B cell (primary cell): ENCODE results near the gene CMTM1. TPM values are rescaled to one million over a fixed set of nuclear protein-coding genes. Genes with fewer than 3 reads are reported as not detected.

Experiments used
- ATAC-seq: fragments of 200-7000 bp; cut with Tn5 transposase; one replicate; pipeline ENCODE4 v1.10.0; 2021; ENCODE audit warnings: low read depth, mild to moderate bottlenecking, moderate number of reproducible peaks, moderate library complexity
- CTCF ChIA-PET: fragments of 350-600 bp; sonication (Branson Sonifier 250); formaldehyde crosslinking; loops from one replicate; lab custom pipeline; 2021; ENCODE audit warnings: antibody characterized with exemption, inconsistent platforms; lab: Charles Lee
- POLR2A ChIA-PET: fragments of 350-600 bp; sonication (Branson Sonifier 250); formaldehyde crosslinking; loops from one replicate; lab custom pipeline; 2021; ENCODE audit warnings: antibody characterized with exemption; lab: Charles Lee
- DNase-seq: peaks from one replicate; pipeline ENCODE4 v3.0.0; 2013
- H2AFZ ChIP-seq: 2 replicates; pipeline ENCODE4 v1.6.1; 2012; ENCODE audit warnings: mild to moderate bottlenecking, low read depth, low read length; ENCODE audit not compliant: insufficient read depth, poor library complexity, severe bottlenecking
- H3K27ac ChIP-seq, 2 donors: 1 replicate in 1 of 2; 2 replicates in 1 of 2; pipeline ENCODE4 v1.5.1; 2012 to 2013; ENCODE audit warnings: low read length in 2 of 2, mild to moderate bottlenecking in 2 of 2, moderate library complexity in 1 of 2
- H3K27me3 ChIP-seq, 4 experiments: fragments of 200-600 bp in 1 of 4; sonication (generic) in 1 of 4; replicated peaks in 1 of 4; 1 replicate in 2 of 4; 2 replicates in 2 of 4; pipeline versions ENCODE4 v1.6.1 to v1.7.0; 2013 to 2016; ENCODE audit warnings: low read length in 3 of 4, mild to moderate bottlenecking in 2 of 4, mixed read lengths in 1 of 4, moderate library complexity in 1 of 4; ENCODE audit not compliant: insufficient read depth in 4 of 4, control insufficient read depth in 3 of 4; ENCODE audit errors: control extremely low read depth in 1 of 4
- H3K36me3 ChIP-seq, 2 experiments: replicated peaks in 1 of 2; 1 replicate in 1 of 2; 2 replicates in 1 of 2; pipeline versions ENCODE4 v1.6.1 to v1.7.1; 2013; ENCODE audit warnings: low read length in 1 of 2; ENCODE audit not compliant: insufficient read depth in 2 of 2, control insufficient read depth in 1 of 2; ENCODE audit errors: control extremely low read depth in 1 of 2, extremely low read depth in 1 of 2
- H3K4me1 ChIP-seq, 2 donors: fragments of 200-600 bp in 1 of 2; sonication (generic) in 1 of 2; 1 replicate in 1 of 2; 2 replicates in 1 of 2; pipeline versions ENCODE4 v1.5.1 to v1.6.1; 2013 to 2017; ENCODE audit warnings: low read length in 2 of 2; ENCODE audit not compliant: control insufficient read depth in 2 of 2, insufficient read depth in 2 of 2
- H3K4me2 ChIP-seq: replicated peaks from 2 replicates; pipeline ENCODE3; 2012; ENCODE audit warnings: mild to moderate bottlenecking, low read depth, low read length; ENCODE audit not compliant: poor library complexity, severe bottlenecking
- H3K4me3 ChIP-seq, 5 experiments: fragments of 200-600 bp in 1 of 5; sonication (generic) in 1 of 5; 1 replicate in 3 of 5; 2 replicates in 2 of 5; pipeline versions ENCODE4 v1.5.1 to v1.7.0; 2011 to 2016; ENCODE audit warnings: low read length in 4 of 5, mild to moderate bottlenecking in 4 of 5, low read depth in 2 of 5, control low read depth in 1 of 5, moderate library complexity in 1 of 5; ENCODE audit not compliant: insufficient read depth in 1 of 5; ENCODE audit errors: control extremely low read depth in 1 of 5, extremely low read depth in 1 of 5
- H3K79me2 ChIP-seq: fragments of 200-600 bp; sonication (generic); one replicate; pipeline ENCODE4 v1.6.0; 2016; ENCODE audit warnings: low read length; ENCODE audit not compliant: control insufficient read depth, insufficient read depth
- H3K9ac ChIP-seq: fragments of 200-600 bp; sonication (generic); 2 replicates; pipeline ENCODE4 v1.6.1; 2017; ENCODE audit warnings: mild to moderate bottlenecking, low read length, moderate library complexity
- H3K9me3 ChIP-seq, 3 donors: one replicate each; pipeline versions ENCODE4 v1.6.1 to v1.7.1; 2013; ENCODE audit warnings: low read length in 2 of 3; ENCODE audit not compliant: control insufficient read depth in 2 of 3, insufficient read depth in 1 of 3; ENCODE audit errors: control extremely low read depth in 1 of 3
- H4K20me1 ChIP-seq: 2 replicates; pipeline ENCODE4 v1.6.0; 2012; ENCODE audit warnings: mild to moderate bottlenecking, low read length; ENCODE audit not compliant: insufficient read depth, control insufficient read depth, poor library complexity, severe bottlenecking
- H3K27ac Mint-ChIP-seq: one replicate; pipeline ENCODE4 v1.8.0; 2021; ENCODE audit warnings: mixed read lengths
- H3K27me3 Mint-ChIP-seq: one replicate; pipeline ENCODE4 v1.8.0; 2021; ENCODE audit warnings: mixed read lengths
- H3K4me1 Mint-ChIP-seq: one replicate; pipeline ENCODE4 v1.8.0; 2021; ENCODE audit warnings: mixed read lengths
- H3K4me3 Mint-ChIP-seq: one replicate; pipeline ENCODE4 v1.8.0; 2021; ENCODE audit warnings: mixed read lengths
- H3K9me3 Mint-ChIP-seq: one replicate; pipeline ENCODE4 v1.8.0; 2022; ENCODE audit warnings: mixed read lengths; ENCODE audit not compliant: insufficient read depth
- EZH2 ChIP-seq: IDR thresholded peaks from 2 replicates; pipeline ENCODE4 v1.6.1; 2012; ENCODE audit warnings: borderline replicate concordance, low read depth, mild to moderate bottlenecking, moderate library complexity, low read length; ENCODE audit not compliant: insufficient read depth, poor library complexity, severe bottlenecking
- WGBS: methylation state at CpG from one replicate; pipeline ENCODE4 v1.1.5; 2013; ENCODE audit warnings: missing lambda C conversion rate; ENCODE audit not compliant: insufficient coverage; 5-methylcytosine and 5-hydroxymethylcytosine counted together
- intact Hi-C: fragments of 100-400 bp; cut with micrococcal nuclease; formaldehyde crosslinking; loops from one replicate; pipeline ENCODE4 v1.10.0; 2022
- polyA plus RNA-seq: library from polyadenylated mRNA; depleted of rRNA; stranded (reverse); fragments of >200 nt; gene quantifications from 2 replicates; pipeline ENCODE4 v1.2.3, GENCODE V29; 2012
- total RNA-seq, 2 donors: library from RNA; stranded (reverse); fragments of 120-200 nt in 1 of 2; gene quantifications; 1 replicate in 1 of 2; 2 replicates in 1 of 2; pipeline versions ENCODE4 v1.2.3 to v1.2.4, GENCODE V29; 2013 to 2022
- TF ChIP-seq, protein P1 (sequence below): fragments of 200-600 bp; IDR thresholded peaks from one replicate; pipeline ENCODE4 v1.8.0; 2022; ENCODE audit warnings: antibody characterized with exemption, mild to moderate bottlenecking

Gene CMTM1
- total and polyA plus RNA-seq, 2 donors (not counting 1 experiment from before 2014, with no cell fraction given): 1.6 to 5.9 TPM

GRCh38 chr16:66554495-66554894, 11.7 kb upstream of the CMTM1 start:
- Mint-ChIP-seq H3K9me3 (no peaks in the 10 kb centered on the region), H3K4me3 (no peak overlapping the region), H3K4me1 (peaks cover 64% of the 10 kb centered on the region), H3K27me3 (no peaks in the 10 kb centered on the region), H3K27ac (no peak overlapping the region)
- H3K4me3 ChIP-seq: no peak overlapping the region
- POLR2A ChIA-PET: no interaction called here
- H3K36me3 ChIP-seq: peaks cover 3 to 20% of the 10 kb centered on the region in 2 experiments
- H3K79me2 ChIP-seq: peaks cover 48% of the 10 kb centered on the region
- H3K4me2 ChIP-seq: no peak overlapping the region
- 100% methylated on average over 5 of the region's 6 CpGs for WGBS
- ATAC-seq (no peak), DNase-seq (no peak)
- H3K9me3 ChIP-seq: no peaks in the 10 kb centered on the region
- H3K9ac ChIP-seq: no peak overlapping the region
- H3K27ac ChIP-seq: no peak overlapping the region
- peaks cover 33 to 41% of the 10 kb centered on the region in 2 donors for H3K4me1 ChIP-seq
- H2AFZ ChIP-seq: no peak overlapping the region
- intact Hi-C loops: no loop called here
- TF ChIP-seq, protein P1, sequence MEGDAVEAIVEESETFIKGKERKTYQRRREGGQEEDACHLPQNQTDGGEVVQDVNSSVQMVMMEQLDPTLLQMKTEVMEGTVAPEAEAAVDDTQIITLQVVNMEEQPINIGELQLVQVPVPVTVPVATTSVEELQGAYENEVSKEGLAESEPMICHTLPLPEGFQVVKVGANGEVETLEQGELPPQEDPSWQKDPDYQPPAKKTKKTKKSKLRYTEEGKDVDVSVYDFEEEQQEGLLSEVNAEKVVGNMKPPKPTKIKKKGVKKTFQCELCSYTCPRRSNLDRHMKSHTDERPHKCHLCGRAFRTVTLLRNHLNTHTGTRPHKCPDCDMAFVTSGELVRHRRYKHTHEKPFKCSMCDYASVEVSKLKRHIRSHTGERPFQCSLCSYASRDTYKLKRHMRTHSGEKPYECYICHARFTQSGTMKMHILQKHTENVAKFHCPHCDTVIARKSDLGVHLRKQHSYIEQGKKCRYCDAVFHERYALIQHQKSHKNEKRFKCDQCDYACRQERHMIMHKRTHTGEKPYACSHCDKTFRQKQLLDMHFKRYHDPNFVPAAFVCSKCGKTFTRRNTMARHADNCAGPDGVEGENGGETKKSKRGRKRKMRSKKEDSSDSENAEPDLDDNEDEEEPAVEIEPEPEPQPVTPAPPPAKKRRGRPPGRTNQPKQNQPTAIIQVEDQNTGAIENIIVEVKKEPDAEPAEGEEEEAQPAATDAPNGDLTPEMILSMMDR: no peak
- TF ChIP-seq EZH2: no peak
- CTCF ChIA-PET: interaction anchor here (1.1 to 2.4 kb wide), 4 partner anchors 29 to 53 kb away, joined by 3 to 8 read pairs (median 5); no protein-coding TSS in a partner anchor
- H3K27me3 ChIP-seq: no peaks in the 10 kb centered on the region
- H4K20me1 ChIP-seq: peaks cover 18% of the 10 kb centered on the region

DNA sequence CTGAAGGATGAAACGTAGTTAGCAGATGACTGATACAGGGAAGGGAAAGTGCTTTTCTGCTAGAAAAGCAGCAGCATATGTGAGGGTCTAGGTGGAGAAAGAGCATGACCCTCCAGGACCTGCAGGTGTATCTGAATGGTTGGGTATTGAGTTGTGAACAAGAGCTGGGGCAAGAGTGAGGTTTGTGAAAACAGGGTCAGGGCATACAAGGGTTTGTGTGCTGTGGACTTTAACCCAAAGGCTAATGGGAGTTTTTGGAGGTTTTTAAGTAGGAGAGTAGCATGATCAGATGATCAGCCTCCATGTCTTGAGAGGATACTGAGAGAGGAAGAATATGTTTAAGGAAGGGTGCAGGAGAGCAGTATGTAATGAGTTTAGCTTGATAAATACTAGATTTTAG, 6.1 kb upstream of the CMTM1 start:
- Histone ChIP-seq H3K79me2 (peaks cover 18% of the 10 kb centered on the region), H4K20me1 (peaks cover 10% of the 10 kb centered on the region), H3K36me3 (peaks cover 3 to 33% of the 10 kb centered on the region in 2 experiments), H2AFZ (no peak overlapping the region), H3K4me1 (no peaks in the 10 kb centered on the region), H3K4me3 (no peak overlapping the region), H3K27ac (no peak overlapping the region), H3K4me2 (no peak overlapping the region), H3K9ac (no peak overlapping the region), H3K9me3 (no peaks in the 10 kb centered on the region), H3K27me3 (no peaks in the 10 kb centered on the region)
- TF ChIP-seq, protein P1: no peak
- TF ChIP-seq EZH2: no peak
- ATAC-seq: no peak
- Mint-ChIP-seq H3K9me3 (no peaks in the 10 kb centered on the region), H3K4me1 (peaks cover 37% of the 10 kb centered on the region), H3K27ac (no peak overlapping the region), H3K4me3 (no peak overlapping the region), H3K27me3 (no peaks in the 10 kb centered on the region)
- WGBS: 91% methylated on average over 1 of the region's 1 CpG
- intact Hi-C loops: loop anchor here (5.0 kb wide), 1 partner anchor 307 kb away; no protein-coding TSS in a partner anchor
- ChIA-PET CTCF (interaction anchor here (0.9 to 1.1 kb wide), 4 partner anchors 36 to 178 kb away, joined by 3 to 4 read pairs (median 4); no protein-coding TSS in a partner anchor), POLR2A (interaction anchor here (0.6 to 0.7 kb wide), 3 partner anchors 16 to 43 kb away, joined by 3 to 5 read pairs (median 4); no protein-coding TSS in a partner anchor)
- no peak for DNase-seq
